ENCODE measurements around the gene GRK5.
A peak's percentile ranks its signal among the peaks of the same experiment; 100 is the strongest.

Gene GRK5

DNA sequence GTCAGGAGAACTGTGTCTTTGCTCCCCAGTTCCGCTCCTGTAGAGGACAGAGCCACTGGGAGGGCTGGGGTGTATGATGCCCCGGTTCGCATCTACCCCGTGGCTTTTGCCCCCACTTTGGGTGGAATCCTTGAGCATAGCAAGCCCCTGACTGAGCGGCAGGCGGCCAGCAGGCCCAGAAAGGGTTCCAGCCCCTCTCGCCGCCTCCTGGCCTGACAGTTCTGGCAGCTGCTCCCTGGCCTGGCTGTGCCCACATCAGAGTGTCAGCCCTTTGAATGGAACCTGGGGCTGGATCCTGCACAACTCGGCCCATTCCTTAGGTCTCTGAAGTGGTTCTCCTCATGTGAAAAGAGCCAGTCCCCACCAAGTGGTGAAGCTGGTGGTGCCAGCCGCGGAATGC is 106.7 kb downstream of the GRK5 start:
- POLR2A ChIA-PET = no interaction called here

DNA sequence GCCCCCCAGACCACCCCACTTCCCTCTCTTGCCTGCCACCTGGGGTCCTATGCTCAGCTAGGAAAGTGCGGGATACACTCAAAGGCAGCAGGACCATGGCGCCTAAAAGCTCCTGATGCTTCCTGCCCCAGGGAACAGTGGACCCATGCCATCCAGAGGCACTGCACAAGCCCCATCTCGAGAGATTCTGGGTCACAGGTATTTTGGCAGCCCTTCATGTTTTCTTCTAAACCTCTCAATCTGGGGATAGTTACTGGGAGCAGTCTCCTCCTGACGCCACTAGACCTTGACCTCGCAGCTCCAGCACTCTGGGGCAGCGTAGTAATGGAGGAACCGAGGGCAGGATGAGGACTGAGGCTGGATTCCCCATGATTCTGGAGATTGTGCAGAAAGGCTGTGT is 107.1 kb downstream of the GRK5 start:
- CTCF ChIA-PET = no interaction called here
- TF ChIP-seq FOXM1 (IDR thresholded peaks at IDR 0.05; ENCODE audit: borderline replicate concordance) = no peak
- TF ChIP-seq CTBP1 (IDR thresholded peaks at IDR 0.05; ENCODE audit: borderline replicate concordance) = no peak
- no peak for TF ChIP-seq SP1 (IDR thresholded peaks at IDR 0.05)
- TF ChIP-seq, protein P1, sequence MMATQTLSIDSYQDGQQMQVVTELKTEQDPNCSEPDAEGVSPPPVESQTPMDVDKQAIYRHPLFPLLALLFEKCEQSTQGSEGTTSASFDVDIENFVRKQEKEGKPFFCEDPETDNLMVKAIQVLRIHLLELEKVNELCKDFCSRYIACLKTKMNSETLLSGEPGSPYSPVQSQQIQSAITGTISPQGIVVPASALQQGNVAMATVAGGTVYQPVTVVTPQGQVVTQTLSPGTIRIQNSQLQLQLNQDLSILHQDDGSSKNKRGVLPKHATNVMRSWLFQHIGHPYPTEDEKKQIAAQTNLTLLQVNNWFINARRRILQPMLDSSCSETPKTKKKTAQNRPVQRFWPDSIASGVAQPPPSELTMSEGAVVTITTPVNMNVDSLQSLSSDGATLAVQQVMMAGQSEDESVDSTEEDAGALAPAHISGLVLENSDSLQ (IDR thresholded peaks at IDR 0.05) = no peak
- TF ChIP-seq NFRKB (IDR thresholded peaks at IDR 0.05) = no peak
- no peak for TF ChIP-seq L3MBTL2 (conservative IDR thresholded peaks at IDR 0.05)
- TF ChIP-seq FOXA1 (IDR thresholded peaks at IDR 0.05) = no peak
- TF ChIP-seq LEF1 (IDR thresholded peaks at IDR 0.05; ENCODE audit: borderline replicate concordance) = no peak
- TF ChIP-seq BHLHE40 (IDR thresholded peaks at IDR 0.05; ENCODE audit: borderline replicate concordance) = no peak
- no peak for TF ChIP-seq SUZ12 (IDR thresholded peaks at IDR 0.05)
- no peak for TF ChIP-seq HDGF (IDR thresholded peaks at IDR 0.05; ENCODE audit: borderline replicate concordance)
- TF ChIP-seq ELF4 (IDR thresholded peaks at IDR 0.05) = no peak
- no peak for TF ChIP-seq ARNT (IDR thresholded peaks at IDR 0.05)
- no peak for TF ChIP-seq ZNF384 (IDR thresholded peaks at IDR 0.05)
- TF ChIP-seq TARDBP (IDR thresholded peaks at IDR 0.05) = no peak
- TF ChIP-seq FOXK2 (IDR thresholded peaks at IDR 0.05) = no peak
- DNase-seq (ENCODE audit: extremely low spot score) = no peak
- POLR2A ChIA-PET = no interaction called here

More for the DNA sequence above, 106.7 kb downstream of the GRK5 start:
- TF ChIP-seq FOXK2 (IDR thresholded peaks at IDR 0.05) (no peak), CTBP1 (IDR thresholded peaks at IDR 0.05; ENCODE audit: borderline replicate concordance) (no peak), SUZ12 (IDR thresholded peaks at IDR 0.05) (no peak), NFRKB (IDR thresholded peaks at IDR 0.05) (no peak), SP1 (IDR thresholded peaks at IDR 0.05) (no peak), BHLHE40 (IDR thresholded peaks at IDR 0.05; ENCODE audit: borderline replicate concordance) (no peak), TARDBP (IDR thresholded peaks at IDR 0.05) (no peak), LEF1 (IDR thresholded peaks at IDR 0.05; ENCODE audit: borderline replicate concordance) (no peak), HDGF (IDR thresholded peaks at IDR 0.05; ENCODE audit: borderline replicate concordance) (no peak), FOXM1 (IDR thresholded peaks at IDR 0.05; ENCODE audit: borderline replicate concordance) (no peak), FOXA1 (IDR thresholded peaks at IDR 0.05) (no peak), ARNT (IDR thresholded peaks at IDR 0.05) (no peak), ZNF384 (IDR thresholded peaks at IDR 0.05) (no peak), ELF4 (IDR thresholded peaks at IDR 0.05) (no peak), L3MBTL2 (conservative IDR thresholded peaks at IDR 0.05) (no peak)
- TF ChIP-seq, protein P1 (IDR thresholded peaks at IDR 0.05) = no peak
- DNase-seq (ENCODE audit: extremely low spot score) = no peak
- CTCF ChIA-PET = no interaction called here

DNA sequence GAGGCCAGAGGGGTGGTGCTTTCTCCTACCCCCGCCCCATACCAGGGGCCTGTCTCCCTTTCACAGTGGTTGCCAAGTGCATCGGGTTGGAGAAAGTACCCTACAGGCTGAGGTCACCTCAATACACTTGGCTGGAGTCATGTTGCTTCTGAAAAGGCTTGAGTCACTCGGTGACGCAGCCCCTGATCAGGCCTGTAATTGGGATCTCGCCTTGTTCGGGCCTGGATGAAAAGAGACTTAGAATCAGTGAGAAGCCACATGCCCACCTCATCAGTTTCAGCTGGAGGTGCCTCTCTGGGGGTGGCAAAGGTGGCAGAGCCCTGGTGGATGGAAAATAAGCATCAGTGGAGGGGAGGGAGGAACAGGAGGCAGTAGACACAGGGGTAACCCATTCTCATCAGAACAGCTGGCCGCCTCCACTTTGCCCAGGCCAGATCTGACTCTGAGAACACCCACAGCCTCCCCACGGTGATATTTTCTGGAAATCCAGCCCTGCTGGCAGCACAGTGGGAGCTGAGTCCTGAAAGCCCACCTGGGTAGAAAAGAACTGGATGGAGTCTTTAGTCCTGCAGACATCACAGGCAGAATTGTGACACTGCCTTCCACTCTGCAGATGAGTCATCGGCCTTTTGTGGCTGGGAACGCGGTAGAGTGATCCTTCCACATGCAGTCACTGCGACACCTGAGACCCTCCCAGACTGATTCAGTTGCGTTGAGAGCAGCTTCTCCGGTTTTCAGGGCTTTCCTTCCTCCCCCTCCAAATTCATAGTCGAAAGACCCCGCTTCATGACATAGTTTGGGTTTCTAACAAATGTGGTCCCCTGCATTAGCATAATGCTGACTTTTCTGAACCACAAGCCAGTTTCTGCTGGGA is 108.0 kb downstream of the GRK5 start:
- ChIA-PET CTCF (no interaction called here), POLR2A (interaction anchor here (0.6 to 1.7 kb wide), 5 partner anchors 8 to 77 kb away, joined by 3 to 4 read pairs (median 3); no protein-coding TSS in a partner anchor)
- TF ChIP-seq FOXK2 (IDR thresholded peaks at IDR 0.05) (no peak), ARNT (IDR thresholded peaks at IDR 0.05) (no peak), ELF4 (IDR thresholded peaks at IDR 0.05) (no peak), HDGF (IDR thresholded peaks at IDR 0.05; ENCODE audit: borderline replicate concordance) (no peak), SP1 (IDR thresholded peaks at IDR 0.05) (no peak), TARDBP (IDR thresholded peaks at IDR 0.05) (no peak), CTBP1 (IDR thresholded peaks at IDR 0.05; ENCODE audit: borderline replicate concordance) (no peak), SUZ12 (IDR thresholded peaks at IDR 0.05) (no peak), NFRKB (IDR thresholded peaks at IDR 0.05) (no peak)
- TF ChIP-seq, protein P1 (IDR thresholded peaks at IDR 0.05) = no peak
- DNase-seq (ENCODE audit: extremely low spot score) = peak; percentile 69

DNA sequence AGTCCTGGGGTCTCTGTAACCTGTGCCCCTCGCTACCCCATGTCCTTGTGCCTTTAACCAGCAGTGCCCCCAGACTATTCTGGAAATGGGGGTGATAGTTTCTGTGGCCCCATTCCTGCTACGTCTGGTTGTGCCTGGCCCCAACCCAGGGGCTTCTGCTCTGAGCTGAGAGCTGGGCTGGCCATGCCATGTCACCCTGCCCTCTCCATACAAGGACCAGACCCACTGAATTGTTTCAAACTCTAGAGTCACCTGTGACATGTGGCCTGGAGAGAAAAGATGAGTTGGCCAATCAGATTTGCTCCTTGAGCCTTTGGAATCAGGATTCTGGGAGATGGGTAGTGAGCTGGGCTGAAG is 108.6 kb downstream of the GRK5 start:
- POLR2A ChIA-PET = interaction anchor here (0.8 to 1.7 kb wide), 5 partner anchors 8 to 110 kb away, joined by 3 to 4 read pairs (median 3); no protein-coding TSS in a partner anchor
- TF ChIP-seq ARNT (IDR thresholded peaks at IDR 0.05) (no peak), FOXK2 (IDR thresholded peaks at IDR 0.05) (no peak), LEF1 (IDR thresholded peaks at IDR 0.05; ENCODE audit: borderline replicate concordance) (no peak), TARDBP (IDR thresholded peaks at IDR 0.05) (no peak), ZNF384 (IDR thresholded peaks at IDR 0.05) (no peak), FOXM1 (IDR thresholded peaks at IDR 0.05; ENCODE audit: borderline replicate concordance) (no peak), ELF4 (IDR thresholded peaks at IDR 0.05) (no peak), CTBP1 (IDR thresholded peaks at IDR 0.05; ENCODE audit: borderline replicate concordance) (no peak), SUZ12 (IDR thresholded peaks at IDR 0.05) (no peak), NFRKB (IDR thresholded peaks at IDR 0.05) (no peak), FOXA1 (IDR thresholded peaks at IDR 0.05) (no peak), HDGF (IDR thresholded peaks at IDR 0.05; ENCODE audit: borderline replicate concordance) (no peak), L3MBTL2 (conservative IDR thresholded peaks at IDR 0.05) (no peak)
- CTCF ChIA-PET = interaction anchor here (0.6 kb wide), 1 partner anchor 107 kb away, joined by 3 read pairs; no protein-coding TSS in a partner anchor
- no peak for DNase-seq (ENCODE audit: extremely low spot score)

DNA sequence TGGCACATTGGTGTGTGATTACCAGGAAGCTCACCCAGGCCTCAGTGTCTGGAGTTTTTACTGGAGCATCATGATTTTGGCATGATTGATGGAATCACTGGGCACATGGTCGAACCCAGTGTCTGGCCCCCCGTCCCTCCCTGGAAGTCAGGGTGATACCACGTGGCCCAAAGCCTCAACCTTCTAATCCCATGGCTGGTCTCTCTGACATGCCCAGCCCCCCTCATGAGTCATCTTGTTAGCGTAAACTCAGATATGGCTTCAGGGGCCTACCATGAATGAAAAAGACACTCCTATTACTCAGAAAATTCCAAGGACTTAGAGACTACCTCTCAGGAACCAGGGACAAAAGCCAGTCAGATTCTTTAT is 109.3 kb downstream of the GRK5 start:
- DNase-seq (ENCODE audit: extremely low spot score) = peak; percentile 36
- no peak for TF ChIP-seq ZNF384 (IDR thresholded peaks at IDR 0.05)
- TF ChIP-seq FOXK2 (IDR thresholded peaks at IDR 0.05) = no peak
- TF ChIP-seq ARNT (IDR thresholded peaks at IDR 0.05) = no peak
- no peak for TF ChIP-seq L3MBTL2 (conservative IDR thresholded peaks at IDR 0.05)
- TF ChIP-seq SUZ12 (IDR thresholded peaks at IDR 0.05) = no peak
- no peak for TF ChIP-seq FOXA1 (IDR thresholded peaks at IDR 0.05)
- TF ChIP-seq BHLHE40 (IDR thresholded peaks at IDR 0.05; ENCODE audit: borderline replicate concordance) = no peak
- TF ChIP-seq LEF1 (IDR thresholded peaks at IDR 0.05; ENCODE audit: borderline replicate concordance) = no peak
- no peak for TF ChIP-seq FOXM1 (IDR thresholded peaks at IDR 0.05; ENCODE audit: borderline replicate concordance)
- TF ChIP-seq SP1 (IDR thresholded peaks at IDR 0.05) = no peak
- TF ChIP-seq, protein P1 (IDR thresholded peaks at IDR 0.05) = no peak
- TF ChIP-seq CTBP1 (IDR thresholded peaks at IDR 0.05; ENCODE audit: borderline replicate concordance) = no peak
- TF ChIP-seq TARDBP (IDR thresholded peaks at IDR 0.05) = no peak
- TF ChIP-seq NFRKB (IDR thresholded peaks at IDR 0.05) = no peak
- TF ChIP-seq ELF4 (IDR thresholded peaks at IDR 0.05) = no peak
- TF ChIP-seq HDGF (IDR thresholded peaks at IDR 0.05; ENCODE audit: borderline replicate concordance) = no peak
- ChIA-PET POLR2A (interaction anchor here (0.8 to 1.7 kb wide), 2 partner anchors 65 to 111 kb away, joined by 3 to 4 read pairs; no protein-coding TSS in a partner anchor), CTCF (no interaction called here)

Data from HEK293T (cell line).